ENCODE data around the gene AKNA. TPM values are rescaled to one million over a fixed set of nuclear protein-coding genes. Genes with fewer than 3 reads are reported as not detected.
A peak's percentile ranks its signal among the peaks of the same experiment; 100 is the strongest.

The AKNA gene
- total and polyA plus RNA-seq, 2 donors (not counting 1 experiment from before 2014, with no cell fraction given) = 178 to 407 TPM

GRCh38 chr9:114357911-114358328 is 29.9 kb downstream of the AKNA start:
- Histone ChIP-seq H3K27ac (ENCODE audit: low read length in 2 of 2) (peak overlapping the region; percentile 6 to 41), H4K20me1 (ENCODE audit: control insufficient read depth, insufficient read depth, low read length, poor library complexity, severe bottlenecking) (peaks cover 70% of the 10 kb centered on the region), H2AFZ (ENCODE audit: insufficient read depth, low read depth, low read length, poor library complexity, severe bottlenecking) (no peak overlapping the region), H3K4me1 (ENCODE audit: control insufficient read depth in 2 of 2, insufficient read depth in 2 of 2, low read length in 2 of 2) (peaks cover 4 to 14% of the 10 kb centered on the region in 2 donors), H3K36me3 (replicated peaks in 1 of 2; ENCODE audit: control extremely low read depth in 1 of 2, control insufficient read depth in 1 of 2, extremely low read depth in 1 of 2, insufficient read depth in 2 of 2, low read length in 1 of 2) (peaks cover 10 to 93% of the 10 kb centered on the region in 2 experiments), H3K9me3 (ENCODE audit: control extremely low read depth in 1 of 3, control insufficient read depth in 2 of 3, insufficient read depth in 1 of 3, low read length in 2 of 3) (no peaks in the 10 kb centered on the region), H3K4me3 (ENCODE audit: control extremely low read depth in 1 of 5, extremely low read depth in 1 of 5, insufficient read depth in 1 of 5, low read depth in 2 of 5, low read length in 4 of 5) (no peak overlapping the region), H3K27me3 (replicated peaks in 1 of 4; ENCODE audit: control extremely low read depth in 1 of 4, control insufficient read depth in 3 of 4, insufficient read depth in 4 of 4, low read length in 3 of 4) (no peaks in the 10 kb centered on the region), H3K79me2 (ENCODE audit: control insufficient read depth, insufficient read depth, low read length) (peaks cover 68% of the 10 kb centered on the region), H3K9ac (ENCODE audit: low read length) (no peak overlapping the region), H3K4me2 (replicated peaks; ENCODE audit: low read depth, low read length, poor library complexity, severe bottlenecking) (no peak overlapping the region)
- Mint-ChIP-seq H3K27me3 (no peaks in the 10 kb centered on the region), H3K4me3 (no peak overlapping the region), H3K4me1 (peaks cover 15% of the 10 kb centered on the region), H3K27ac (peak overlapping the region; percentile 72), H3K9me3 (ENCODE audit: insufficient read depth) (no peaks in the 10 kb centered on the region)
- intact Hi-C loops (cut with micrococcal nuclease) = no loop called here
- ATAC-seq (ENCODE audit: low read depth) (no peak), DNase-seq (no peak)
- CTCF ChIA-PET = no interaction called here
- POLR2A ChIA-PET = no interaction called here
- WGBS (ENCODE audit: insufficient coverage) = 94% methylated on average over 9 of the region's 9 CpGs
- TF ChIP-seq CTCF (IDR thresholded peaks at IDR 0.05) (no peak), EZH2 (IDR thresholded peaks at IDR 0.05; ENCODE audit: borderline replicate concordance, insufficient read depth, low read depth, low read length, poor library complexity, severe bottlenecking) (no peak)

- Histone ChIP-seq H3K27ac (ENCODE audit: low read length in 2 of 2) (peak overlapping the region in 1 of 2 donors; percentile 7), H3K9ac (ENCODE audit: low read length) (no peak overlapping the region), H3K9me3 (ENCODE audit: control extremely low read depth in 1 of 3, control insufficient read depth in 2 of 3, insufficient read depth in 1 of 3, low read length in 2 of 3) (no peaks in the 10 kb centered on the region), H4K20me1 (ENCODE audit: control insufficient read depth, insufficient read depth, low read length, poor library complexity, severe bottlenecking) (peaks cover 67% of the 10 kb centered on the region), H3K27me3 (replicated peaks in 1 of 4; ENCODE audit: control extremely low read depth in 1 of 4, control insufficient read depth in 3 of 4, insufficient read depth in 4 of 4, low read length in 3 of 4) (no peaks in the 10 kb centered on the region), H3K4me2 (replicated peaks; ENCODE audit: low read depth, low read length, poor library complexity, severe bottlenecking) (no peak overlapping the region), H3K79me2 (ENCODE audit: control insufficient read depth, insufficient read depth, low read length) (peaks cover 63% of the 10 kb centered on the region), H3K36me3 (replicated peaks in 1 of 2; ENCODE audit: control extremely low read depth in 1 of 2, control insufficient read depth in 1 of 2, extremely low read depth in 1 of 2, insufficient read depth in 2 of 2, low read length in 1 of 2) (peaks cover 10 to 92% of the 10 kb centered on the region in 2 experiments), H3K4me3 (ENCODE audit: control extremely low read depth in 1 of 5, extremely low read depth in 1 of 5, insufficient read depth in 1 of 5, low read depth in 2 of 5, low read length in 4 of 5) (no peak overlapping the region), H3K4me1 (ENCODE audit: control insufficient read depth in 2 of 2, insufficient read depth in 2 of 2, low read length in 2 of 2) (peaks cover 0 to 9% of the 10 kb centered on the region in 2 donors), H2AFZ (ENCODE audit: insufficient read depth, low read depth, low read length, poor library complexity, severe bottlenecking) (no peak overlapping the region)
- intact Hi-C loops (cut with micrococcal nuclease) = no loop called here
- TF ChIP-seq EZH2 (IDR thresholded peaks at IDR 0.05; ENCODE audit: borderline replicate concordance, insufficient read depth, low read depth, low read length, poor library complexity, severe bottlenecking) = no peak
- TF ChIP-seq CTCF (IDR thresholded peaks at IDR 0.05) = no peak
- ChIA-PET POLR2A (no interaction called here), CTCF (no interaction called here)
- Mint-ChIP-seq H3K9me3 (ENCODE audit: insufficient read depth) (no peaks in the 10 kb centered on the region), H3K4me1 (peaks cover 13% of the 10 kb centered on the region), H3K4me3 (no peak overlapping the region), H3K27me3 (no peaks in the 10 kb centered on the region), H3K27ac (peak overlapping the region; percentile 68)
- WGBS (ENCODE audit: insufficient coverage) = 95% methylated on average over 4 of the region's 6 CpGs
- DNase-seq (no peak), ATAC-seq (ENCODE audit: low read depth) (no peak)
Observed at GRCh38 chr9:114357360-114357759, 30.4 kb downstream of the AKNA start.
